GM10248 (cell line): ENCODE data around the gene MRRF.
"Not testable (repeated sequence)": the region's sequence is repeated elsewhere in the genome, so short reads cannot be mapped to it uniquely, and the experiment has no call there.

Experiments
- CTCF ChIA-PET: fragments of 300-600 bp; sonication (Branson Sonifier 250); formaldehyde crosslinking; extraction: SDS; loops from one replicate; lab custom pipeline; 2021; ENCODE audit warnings: antibody characterized with exemption; lab: Yijun Ruan, JAX
- POLR2A ChIA-PET: fragments of 350-650 bp; sonication (Branson Sonifier 250); formaldehyde crosslinking; extraction: SDS; loops from one replicate; lab custom pipeline; 2020; ENCODE audit warnings: antibody characterized with exemption; lab: Yijun Ruan, JAX
- DNase-seq: peaks from one replicate; pipeline ENCODE4 v3.0.0; 2012; ENCODE audit errors: extremely low spot score
- TF ChIP-seq, protein P1 (sequence below): IDR thresholded peaks from 2 replicates; pipeline ENCODE4 v1.5.1; 2012; ENCODE audit warnings: mild to moderate bottlenecking, low read depth; ENCODE audit errors: extremely low read depth, missing control alignments, control extremely low read depth

The MRRF gene

DNA sequence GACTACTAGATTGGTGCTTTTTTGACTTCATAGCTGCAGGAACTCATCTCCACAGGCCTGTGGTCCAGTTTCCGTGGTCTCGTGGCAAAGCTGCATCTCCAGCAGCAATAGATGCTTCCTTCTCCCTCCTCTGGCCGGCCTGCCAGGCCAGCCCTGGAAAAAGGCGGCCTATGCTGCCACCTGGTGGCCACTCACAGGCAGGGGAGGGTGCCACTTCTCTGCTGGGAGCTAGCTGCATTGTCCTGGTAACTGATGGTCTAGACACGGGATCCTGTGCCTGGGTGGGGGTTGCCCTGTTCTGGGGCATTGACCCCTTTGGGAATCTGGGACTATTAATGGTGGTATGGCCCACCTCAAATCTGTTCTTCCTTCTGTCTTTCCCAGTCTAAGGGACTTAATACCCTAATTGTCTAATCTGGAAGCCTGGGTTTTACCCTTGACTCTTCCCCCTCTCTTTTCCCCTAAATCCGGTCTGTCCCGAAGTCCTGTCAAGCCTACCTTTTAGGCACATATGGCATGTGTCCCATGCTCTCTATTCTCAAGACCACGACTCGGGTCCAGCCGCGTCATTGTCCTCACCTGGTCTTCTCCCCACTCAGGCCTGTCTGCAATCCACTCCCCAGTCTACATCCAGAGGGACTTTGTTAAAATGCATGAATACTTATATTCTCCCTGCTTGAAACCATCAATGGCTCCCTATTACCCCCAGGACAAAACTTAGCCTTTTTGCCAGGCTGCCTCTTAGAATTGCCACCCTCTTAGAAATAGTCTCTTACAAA, 86.1 kb downstream of the MRRF start:
- TF ChIP-seq, protein P1, sequence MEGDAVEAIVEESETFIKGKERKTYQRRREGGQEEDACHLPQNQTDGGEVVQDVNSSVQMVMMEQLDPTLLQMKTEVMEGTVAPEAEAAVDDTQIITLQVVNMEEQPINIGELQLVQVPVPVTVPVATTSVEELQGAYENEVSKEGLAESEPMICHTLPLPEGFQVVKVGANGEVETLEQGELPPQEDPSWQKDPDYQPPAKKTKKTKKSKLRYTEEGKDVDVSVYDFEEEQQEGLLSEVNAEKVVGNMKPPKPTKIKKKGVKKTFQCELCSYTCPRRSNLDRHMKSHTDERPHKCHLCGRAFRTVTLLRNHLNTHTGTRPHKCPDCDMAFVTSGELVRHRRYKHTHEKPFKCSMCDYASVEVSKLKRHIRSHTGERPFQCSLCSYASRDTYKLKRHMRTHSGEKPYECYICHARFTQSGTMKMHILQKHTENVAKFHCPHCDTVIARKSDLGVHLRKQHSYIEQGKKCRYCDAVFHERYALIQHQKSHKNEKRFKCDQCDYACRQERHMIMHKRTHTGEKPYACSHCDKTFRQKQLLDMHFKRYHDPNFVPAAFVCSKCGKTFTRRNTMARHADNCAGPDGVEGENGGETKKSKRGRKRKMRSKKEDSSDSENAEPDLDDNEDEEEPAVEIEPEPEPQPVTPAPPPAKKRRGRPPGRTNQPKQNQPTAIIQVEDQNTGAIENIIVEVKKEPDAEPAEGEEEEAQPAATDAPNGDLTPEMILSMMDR: peak; percentile 99
- ChIA-PET POLR2A (no interaction called here), CTCF (interaction anchor here (0.6 to 11.1 kb wide), 42 partner anchors 9 to 459 kb away, joined by 3 to 243 read pairs (median 4); partner anchors contain the start of gene PTGS1)
- DNase-seq: peak; percentile 86

DNA sequence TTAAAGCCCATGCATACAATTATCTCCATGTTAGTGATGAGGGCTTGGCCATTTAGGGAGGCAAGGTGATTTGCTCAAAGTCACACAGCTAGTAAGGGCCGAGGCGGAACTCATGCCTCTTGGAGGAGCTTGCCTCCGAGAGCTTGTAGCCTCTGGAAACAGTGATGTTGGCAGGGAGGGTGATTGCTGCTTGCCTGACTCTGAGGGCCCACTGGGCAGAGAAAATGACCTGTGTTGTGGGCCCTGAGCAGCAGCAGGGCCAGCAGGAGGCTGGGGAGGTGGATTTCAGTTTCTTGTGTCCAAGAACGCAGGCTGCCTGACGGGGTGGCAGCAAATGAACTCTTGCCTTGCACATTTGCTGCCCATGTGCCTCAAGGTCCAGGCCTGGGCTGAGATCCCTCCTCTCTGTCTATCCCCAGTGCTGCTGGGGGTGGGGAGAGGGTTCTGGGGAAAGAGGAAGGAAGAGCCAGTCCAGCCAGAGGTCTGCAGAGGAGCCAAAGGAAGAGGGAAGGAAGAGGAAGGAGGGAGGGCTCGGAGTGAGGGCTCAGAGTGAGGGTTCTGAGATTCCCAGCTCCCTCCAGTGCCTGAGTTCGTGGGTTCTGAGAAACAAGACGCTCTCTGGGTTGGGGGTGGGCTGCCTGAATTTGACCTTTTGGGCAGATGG, 90.0 kb downstream of the MRRF start:
- ChIA-PET CTCF (interaction anchor here (1.0 to 4.9 kb wide), 5 partner anchors 9 to 230 kb away, joined by 3 to 22 read pairs (median 4); no protein-coding TSS in a partner anchor), POLR2A (no interaction called here)
- TF ChIP-seq, protein P1: no peak
- no peak for DNase-seq

DNA sequence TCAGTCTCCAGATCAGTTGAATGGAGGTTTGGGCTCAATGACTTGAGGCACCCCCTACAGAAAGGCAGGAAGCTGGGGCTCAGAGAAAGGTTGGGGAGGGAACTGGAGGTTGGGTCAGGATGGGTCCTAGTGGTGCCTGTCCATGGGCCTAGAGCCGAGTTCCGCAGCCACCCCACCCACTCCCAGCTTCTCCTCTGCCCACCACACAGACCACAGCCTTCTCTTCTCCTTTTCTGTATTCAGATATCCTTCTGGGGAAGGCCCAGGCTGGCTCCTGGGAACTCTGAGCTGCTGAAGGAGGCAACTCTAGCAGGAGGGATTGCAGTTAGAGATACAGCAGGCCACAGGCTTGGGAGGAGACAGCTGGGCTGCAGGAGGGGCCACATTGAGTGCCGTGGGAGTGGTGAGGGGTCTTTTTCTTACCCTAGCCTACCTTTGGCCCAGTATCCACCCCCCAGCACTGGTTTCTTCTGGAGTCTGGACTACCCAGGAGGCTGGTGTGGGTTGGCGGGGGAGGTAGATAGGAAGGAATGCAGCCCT, 90.7 kb downstream of the MRRF start:
- DNase-seq: no peak
- TF ChIP-seq, protein P1: no peak
- POLR2A ChIA-PET: no interaction called here
- CTCF ChIA-PET: interaction anchor here (1.0 to 4.9 kb wide), 3 partner anchors 10 to 256 kb away, joined by 3 to 22 read pairs (median 8); no protein-coding TSS in a partner anchor

DNA sequence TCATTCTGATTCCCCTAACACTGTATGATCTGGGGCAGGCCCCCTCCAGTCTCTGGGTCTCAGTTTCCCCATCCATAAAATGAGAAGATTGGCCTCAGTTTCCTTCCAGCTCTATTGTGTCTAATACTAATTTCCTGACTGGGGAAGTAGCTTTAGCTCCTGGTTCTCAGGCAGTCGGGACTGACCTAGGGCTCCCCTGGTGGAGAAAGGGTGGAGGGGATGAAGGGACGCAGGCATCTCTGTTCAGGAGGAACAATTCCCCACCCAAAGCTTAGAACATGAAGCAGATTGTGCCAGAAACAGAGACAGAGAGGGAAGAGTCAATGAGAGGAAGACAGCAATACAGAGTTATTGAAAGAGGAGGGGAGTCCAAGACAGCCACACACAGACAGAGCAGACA, 91.9 kb downstream of the MRRF start:
- ChIA-PET CTCF (interaction anchor here (1.0 to 4.9 kb wide), 3 partner anchors 11 to 232 kb away, joined by 3 to 22 read pairs (median 8); no protein-coding TSS in a partner anchor), POLR2A (no interaction called here)
- no peak for DNase-seq
- TF ChIP-seq, protein P1: peak; percentile 4

DNA sequence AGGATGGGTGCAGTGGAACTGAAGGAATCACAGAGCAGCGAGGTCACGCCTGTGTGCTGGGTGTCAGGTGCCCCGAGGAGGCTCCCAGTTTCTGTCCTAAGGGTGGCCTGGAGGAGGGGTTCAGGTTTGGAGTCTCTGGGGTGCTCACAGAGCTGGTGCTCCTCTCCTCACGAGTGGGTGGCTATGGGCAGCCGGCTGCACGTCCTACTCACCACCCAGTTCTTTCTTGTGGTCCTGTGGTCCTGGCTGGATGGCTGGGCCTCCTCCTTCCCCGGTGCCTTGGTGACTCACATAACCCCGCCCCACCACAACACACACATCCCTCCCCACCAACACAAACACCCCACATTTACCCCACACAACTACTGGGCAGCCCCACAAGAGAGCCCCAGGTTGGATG, 96.2 kb downstream of the MRRF start:
- DNase-seq: no peak
- CTCF ChIA-PET: interaction anchor here (3.0 to 10.1 kb wide), 2 partner anchors 10 to 262 kb away, joined by 12 to 52 read pairs; no protein-coding TSS in a partner anchor
- TF ChIP-seq, protein P1: no peak

DNA sequence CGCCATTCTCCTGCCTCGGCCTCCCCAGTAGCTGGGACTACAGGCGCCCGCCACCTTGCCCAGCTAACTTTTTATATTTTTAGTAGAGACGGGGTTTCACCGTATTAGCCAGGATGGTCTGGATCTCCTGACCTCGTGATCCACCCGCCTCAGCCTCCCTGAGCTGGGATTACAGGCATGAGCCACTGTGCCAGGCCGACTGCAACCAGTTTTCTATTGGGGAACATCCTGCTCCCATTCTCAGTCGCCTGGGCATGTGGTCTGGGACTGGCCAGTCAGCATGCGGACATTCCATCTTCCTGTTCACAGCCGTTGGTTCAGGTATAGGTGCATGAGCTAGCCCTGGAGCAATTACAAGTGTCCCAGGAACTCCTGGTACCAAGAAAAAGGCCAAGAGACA, 98.4 kb downstream of the MRRF start:
- DNase-seq, POLR2A ChIA-PET: not testable (repeated sequence)
- CTCF ChIA-PET: interaction anchor here (1.1 to 10.1 kb wide), 5 partner anchors 12 to 267 kb away, joined by 3 to 52 read pairs (median 5); no protein-coding TSS in a partner anchor

More for the DNA sequence above, 96.2 kb downstream of the MRRF start:
- POLR2A ChIA-PET: no interaction called here
